Left kidney (tissue), 2 donors: ENCODE data around the gene GLP2R. TPM values are rescaled to one million over a fixed set of nuclear protein-coding genes. Genes with fewer than 3 reads are reported as not detected.

Experiments
- DNase-seq: peaks from one replicate; pipeline ENCODE4 v3.0.0-alpha.2; 2013
- polyA plus RNA-seq: library from polyadenylated mRNA; unstranded; fragments of 120-200 nt; gene quantifications from one replicate; pipeline ENCODE4 v1.2.1, GENCODE V29; 2013; ENCODE audit not compliant: insufficient read length

Gene GLP2R
- polyA plus RNA-seq, 1 donor, result not detected

DNA sequence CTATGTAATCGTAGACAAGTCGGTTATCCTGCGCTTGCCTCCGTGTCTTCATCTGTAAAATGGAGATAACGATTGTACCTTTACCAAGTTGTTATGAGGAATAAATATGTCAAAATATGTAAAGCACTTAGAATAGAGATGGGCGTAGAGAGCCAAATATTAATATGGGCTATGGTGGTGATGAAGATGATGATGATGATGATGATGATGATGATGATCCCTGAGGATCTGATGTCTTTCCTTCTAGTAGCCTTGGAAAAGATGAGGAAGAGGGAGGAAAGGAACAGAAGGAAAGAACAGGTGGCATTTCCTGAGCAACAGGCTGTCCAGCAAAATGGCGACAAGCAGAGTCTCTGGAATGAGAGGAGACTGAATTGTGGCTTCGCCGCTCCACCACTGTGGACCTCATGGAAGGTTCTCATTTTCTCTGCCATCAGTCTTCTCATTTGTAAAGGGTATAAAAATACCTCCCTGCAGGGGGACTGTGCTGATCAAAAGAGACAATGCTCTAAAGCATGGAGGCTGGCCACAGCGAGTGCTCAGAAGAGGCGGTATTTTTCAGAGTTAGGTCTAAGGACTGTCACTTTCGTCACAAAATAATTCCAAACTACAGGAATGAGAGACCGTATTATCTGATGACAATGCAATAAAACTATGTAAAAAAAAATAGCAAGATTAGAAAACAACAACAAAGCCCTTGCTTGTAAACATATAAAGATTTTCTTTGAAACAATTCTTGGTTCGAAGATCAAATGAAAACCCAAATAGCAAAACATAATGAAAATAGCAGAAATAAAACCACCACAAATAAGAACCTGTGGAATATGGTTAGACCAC lies 96.5 kb downstream of the GLP2R start:
- DNase-seq, result no peak

DNA sequence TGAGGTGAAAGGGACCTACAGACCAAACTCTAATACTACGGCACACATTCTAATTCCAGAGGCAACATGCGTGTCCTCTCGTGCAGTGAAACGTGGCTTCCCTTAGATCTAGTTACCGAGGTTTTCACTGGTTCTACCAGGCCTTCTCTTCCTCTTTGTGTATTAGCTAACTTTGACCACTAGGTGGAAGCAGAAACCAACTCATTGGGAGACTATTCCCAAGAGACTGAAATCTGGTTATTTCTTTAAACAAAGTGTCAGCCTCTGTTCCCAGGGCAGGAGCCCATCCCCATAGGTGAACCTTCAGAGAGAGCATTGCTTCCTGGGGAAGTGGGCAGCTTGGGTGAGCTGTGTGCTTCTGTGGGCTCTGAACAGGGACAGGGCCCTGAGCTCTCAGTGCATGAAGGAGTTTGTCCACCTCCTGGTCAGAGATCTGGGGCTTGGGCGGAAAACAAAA lies 99.0 kb downstream of the GLP2R start:
- peak; percentile 92 for DNase-seq

DNA sequence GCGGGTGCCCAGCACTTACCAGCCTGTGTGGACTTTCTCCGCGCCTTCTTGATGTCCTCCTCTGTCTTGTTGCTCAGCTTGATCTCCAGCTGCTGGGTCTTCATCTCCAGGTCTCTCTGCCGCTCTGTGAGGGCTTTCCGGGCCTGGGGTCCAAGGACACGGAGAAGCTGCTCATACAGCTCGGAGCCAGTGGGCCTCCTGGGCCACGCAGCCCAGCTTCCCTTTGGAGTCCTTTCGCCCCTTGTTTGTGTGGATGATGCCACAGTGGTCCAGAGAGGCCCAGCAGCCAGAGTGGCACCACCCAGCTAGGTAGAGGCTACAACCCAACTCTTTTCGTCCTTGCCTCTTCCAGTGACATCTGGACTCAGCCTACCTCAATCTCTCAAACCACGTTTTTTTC lies 99.7 kb downstream of the GLP2R start:
- no peak for DNase-seq

DNA sequence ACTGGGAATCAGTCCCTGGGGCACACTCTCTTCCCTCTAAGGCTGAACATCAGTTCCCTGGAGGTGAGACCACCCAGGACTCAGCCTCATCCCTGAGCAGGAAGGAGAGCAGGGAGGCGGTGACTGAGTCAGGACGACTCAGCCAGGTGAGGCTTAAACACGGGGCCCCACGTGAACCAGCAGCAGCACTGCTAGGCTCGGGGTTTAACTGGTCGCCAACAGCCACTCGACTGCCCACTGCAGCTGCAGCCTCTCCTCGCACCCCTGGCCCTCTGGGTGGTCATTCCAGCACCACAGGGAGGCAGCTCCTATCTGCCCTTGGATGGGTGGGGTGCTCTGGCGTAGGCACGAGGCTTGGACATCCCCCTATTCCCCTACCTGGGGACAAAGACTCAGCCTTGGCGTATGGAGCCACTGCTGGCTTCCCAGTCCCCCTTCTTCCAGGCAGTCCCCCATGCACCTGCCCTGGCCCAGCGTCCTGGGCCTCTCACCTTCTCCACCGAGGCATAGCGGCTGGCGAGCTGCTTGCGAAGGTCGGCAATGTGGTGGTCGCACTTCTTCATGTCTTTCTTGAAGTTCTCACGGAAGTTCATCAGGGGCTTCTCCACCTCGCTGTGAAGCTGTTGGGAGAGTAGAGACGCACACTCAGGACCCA lies 100.6 kb downstream of the GLP2R start:
- no peak for DNase-seq

DNA sequence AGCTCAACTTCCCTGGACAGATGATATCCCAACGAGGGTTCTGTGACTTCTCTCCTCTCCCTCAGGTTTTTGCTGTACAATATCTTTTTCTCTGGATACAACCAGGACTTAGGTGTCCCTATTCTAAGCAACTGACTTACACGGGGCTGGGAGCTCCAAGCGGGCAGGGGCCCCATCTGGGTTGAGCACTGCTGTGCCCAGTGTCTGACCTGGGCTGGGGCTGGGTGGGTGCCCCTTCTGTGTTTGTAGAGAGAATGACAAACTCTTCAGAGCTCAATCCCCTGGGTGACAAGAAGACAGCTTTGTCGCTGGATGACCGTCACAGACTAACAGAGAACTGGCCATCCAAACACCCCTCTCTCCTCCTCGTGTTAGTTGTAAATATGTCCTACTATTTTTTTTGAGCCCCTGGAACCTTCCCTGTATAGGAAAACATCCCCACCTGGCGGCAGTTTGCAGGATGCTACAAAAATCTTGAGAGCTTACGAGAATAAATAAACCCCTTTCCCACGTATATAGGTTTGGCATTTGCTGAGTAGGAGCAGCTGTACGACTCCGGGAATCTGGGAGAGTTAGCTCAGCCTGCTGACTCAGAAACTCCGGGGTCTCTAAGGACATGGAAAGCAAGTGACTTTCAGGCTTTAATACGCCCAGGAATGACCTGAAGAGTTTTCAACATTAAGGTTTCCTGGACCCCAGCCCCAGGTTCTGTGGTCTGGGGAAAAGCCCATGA lies 103.0 kb downstream of the GLP2R start:
- DNase-seq, result peak; percentile 82

DNA sequence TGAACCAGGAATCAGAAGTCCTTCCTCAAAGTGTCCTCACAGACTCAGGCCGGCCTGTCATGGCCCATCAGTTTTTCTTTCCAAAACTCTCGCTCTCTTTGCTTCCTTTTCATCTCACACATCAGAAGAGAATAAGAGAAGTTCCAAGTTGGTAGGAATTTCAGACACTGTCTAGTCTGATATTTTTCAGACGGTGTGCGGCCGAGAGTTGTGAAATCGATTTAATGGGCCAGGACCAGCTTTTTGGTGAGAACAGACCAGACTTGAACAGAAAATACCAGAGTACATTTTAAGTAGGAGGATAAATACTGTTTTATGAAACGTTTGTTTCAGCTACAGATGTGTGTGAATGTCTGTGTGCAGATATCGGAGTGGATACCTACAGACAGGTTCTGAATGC lies 104.1 kb downstream of the GLP2R start:
- no peak for DNase-seq

DNA sequence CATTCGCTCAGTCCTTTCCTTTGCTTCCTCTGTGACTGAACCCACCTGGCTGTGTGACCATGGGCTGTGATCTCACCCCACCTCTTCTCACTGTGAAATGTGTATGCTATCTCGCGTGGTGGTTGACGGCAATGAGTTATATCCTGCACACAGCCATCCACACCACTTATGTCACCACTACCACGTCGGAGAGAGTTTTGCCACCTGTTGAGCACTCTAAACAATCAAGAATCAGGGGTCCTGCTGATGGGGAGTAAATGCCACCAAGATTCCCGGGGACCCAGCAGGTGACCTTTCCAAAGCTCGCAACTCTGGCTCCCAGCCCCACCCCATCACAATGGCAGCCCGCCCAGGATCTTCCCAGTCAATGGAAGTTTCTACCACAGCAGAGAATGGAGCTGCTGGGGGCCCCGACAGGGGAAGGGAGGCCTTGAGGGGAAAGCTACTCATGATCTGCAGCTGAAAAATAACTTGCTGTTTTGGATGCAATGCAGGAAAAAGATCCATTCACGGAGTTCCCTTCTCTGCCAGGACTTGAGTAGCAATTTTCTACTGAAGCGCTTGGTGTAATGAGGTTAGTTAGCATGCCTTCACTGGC lies 105.5 kb downstream of the GLP2R start:
- no peak for DNase-seq

DNA sequence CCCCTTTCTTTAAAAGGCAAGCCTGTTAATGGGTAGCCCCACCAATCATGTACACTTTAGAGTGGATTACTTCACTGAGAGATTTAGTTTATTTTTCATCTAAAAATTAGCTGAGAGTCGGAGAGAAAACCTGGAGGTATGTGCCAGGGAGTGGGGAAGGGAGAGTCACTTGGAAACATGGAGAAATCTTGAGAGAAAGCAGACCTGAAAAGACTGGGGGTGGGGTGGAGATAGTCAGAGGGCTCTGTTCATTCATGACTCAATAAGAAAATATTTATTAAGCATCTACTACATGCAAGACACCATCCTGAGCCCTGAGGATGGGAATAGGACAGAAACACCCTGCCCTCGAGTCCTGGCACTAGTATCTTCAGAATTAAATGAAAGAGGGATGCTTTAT lies 106.8 kb downstream of the GLP2R start:
- no peak for DNase-seq

DNA sequence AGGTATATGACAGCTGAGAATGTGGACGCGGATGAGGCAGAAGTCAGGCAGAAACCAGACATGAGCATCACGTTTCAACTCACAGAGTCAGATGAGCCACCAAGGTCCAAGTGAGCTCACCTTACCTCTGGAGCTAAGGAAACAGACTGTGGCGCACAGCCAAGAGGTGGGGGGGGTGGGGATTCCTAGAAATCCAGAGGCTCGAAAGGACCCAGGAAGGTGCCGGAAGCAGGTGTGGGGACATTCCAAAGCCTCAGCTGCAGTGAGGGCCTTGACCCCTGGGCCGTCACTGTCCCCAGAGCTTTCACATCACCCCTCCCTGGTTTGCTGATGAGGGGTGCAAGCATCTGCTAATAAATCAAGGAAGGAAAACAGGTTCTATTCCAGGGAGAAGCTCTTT lies 108.6 kb downstream of the GLP2R start:
- no peak for DNase-seq

DNA sequence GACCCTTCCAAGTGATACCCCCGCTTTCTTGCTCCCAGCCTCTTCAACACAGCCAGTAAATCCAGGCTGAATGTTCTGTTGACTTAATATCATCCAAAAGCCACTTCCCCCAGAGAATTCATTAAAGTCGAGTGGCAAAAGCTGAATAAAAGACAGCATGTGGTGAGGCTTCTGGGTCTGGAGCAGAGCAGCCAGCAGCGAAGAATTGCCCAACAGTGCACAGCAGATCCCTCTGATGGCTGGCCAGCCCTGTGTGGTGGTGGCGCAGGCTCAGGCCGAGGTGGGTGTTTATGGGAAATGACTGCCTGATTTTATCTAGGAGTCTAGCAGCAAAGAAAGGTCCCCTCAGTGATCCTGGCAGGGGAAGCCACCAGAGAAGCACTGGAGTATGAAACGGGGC lies 109.7 kb downstream of the GLP2R start:
- DNase-seq, result no peak

DNA sequence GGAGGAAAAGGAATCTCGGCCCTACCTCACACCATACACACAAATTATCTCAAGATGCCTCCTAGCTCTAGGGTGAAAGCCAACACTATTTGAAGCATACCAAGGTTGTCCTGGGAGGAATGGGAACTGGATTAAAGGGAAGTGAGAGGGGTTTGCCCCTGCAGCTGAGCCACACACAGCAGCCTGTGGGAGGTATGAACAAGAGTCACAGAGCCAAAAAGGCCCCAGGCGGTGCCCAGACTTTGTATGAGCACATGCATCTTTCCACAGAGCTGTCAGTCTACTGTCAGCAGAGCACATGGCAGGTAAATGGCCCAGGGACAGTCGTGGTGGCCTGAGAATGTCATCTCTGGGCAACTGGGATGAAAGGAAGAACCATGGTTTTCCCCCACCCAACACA lies 110.4 kb downstream of the GLP2R start:
- DNase-seq, result no peak

DNA sequence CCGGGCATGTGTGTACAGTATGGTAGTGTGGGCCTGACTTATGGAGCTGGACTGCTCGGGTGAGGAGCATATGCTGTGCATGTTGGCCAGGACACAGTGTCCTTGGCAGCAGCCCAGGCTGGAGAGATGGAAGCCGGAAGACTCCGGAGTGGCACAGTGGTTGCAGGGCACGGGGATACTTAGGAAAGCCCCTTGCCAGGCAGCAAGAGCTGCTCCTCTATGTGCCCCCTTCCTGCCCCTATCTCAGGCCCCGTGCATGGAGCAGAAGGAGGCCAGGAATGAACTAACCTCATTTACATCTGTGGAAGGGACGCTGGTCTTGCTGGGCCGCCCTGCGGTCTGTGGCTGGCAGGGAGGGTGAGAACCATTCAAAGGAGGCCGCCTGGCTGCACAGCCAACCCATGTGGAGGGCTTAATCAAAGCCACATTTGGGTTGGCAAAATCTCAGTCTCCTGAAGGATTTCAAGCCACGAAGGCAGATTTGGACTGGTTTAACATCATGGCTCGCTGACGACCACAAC lies 111.6 kb downstream of the GLP2R start:
- DNase-seq, result no peak

DNA sequence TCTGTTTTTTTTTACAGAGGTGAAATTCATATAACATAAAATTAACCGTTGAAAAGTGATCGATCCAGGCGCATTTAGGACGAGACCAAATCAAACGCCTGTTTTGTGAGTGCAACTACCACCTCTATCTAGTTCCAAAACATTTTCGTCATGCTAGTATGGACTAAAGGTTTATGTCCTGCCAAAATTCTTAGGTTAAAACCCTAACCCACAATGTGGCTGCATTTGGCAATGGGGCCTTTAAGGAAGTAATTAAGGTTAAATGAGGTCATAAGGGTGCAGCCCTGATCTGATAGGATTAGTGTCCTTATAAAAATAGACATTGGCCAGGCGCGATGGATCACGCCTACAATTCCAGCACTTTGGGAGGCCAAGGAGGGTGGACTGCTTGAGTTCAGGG lies 112.2 kb downstream of the GLP2R start:
- no peak for DNase-seq

DNA sequence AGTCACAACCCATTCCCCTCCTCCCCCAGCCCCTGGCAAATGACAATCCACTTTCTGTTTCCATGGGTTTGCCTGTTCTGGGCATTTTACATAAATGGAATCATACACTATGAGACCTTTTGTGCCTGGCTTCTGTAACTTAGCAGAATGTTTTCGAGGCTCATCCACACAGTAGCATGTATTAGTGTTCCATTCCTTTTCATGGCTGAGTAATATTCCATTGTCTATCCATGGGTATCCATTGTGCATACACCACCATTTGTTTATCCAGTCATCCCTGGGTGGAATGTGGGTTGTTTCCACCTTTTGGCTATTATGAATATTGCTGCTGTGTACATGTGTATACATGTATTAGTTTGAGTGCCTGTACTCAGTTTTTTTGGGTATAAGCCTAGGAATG lies 113.0 kb downstream of the GLP2R start:
- DNase-seq, result no peak

DNA sequence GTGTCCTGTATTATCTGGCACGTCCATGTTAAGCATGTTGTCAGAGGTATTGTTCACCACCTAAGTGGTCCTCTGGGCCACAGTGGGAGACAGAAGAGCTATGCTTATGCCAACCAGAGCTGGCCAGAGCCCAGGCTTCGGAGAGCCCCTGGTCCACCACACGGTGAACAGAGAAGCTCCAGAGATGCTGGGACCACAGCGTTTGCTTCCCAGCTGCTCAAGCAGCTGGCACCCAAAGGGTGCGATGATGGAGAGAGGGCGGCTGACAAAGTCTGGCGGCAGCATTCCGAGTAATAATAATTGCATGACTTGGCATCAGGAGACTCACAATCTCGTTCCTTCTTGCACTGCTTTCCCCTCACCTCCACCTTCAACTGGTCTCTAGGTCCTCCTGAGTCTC lies 115.1 kb downstream of the GLP2R start:
- no peak for DNase-seq

DNA sequence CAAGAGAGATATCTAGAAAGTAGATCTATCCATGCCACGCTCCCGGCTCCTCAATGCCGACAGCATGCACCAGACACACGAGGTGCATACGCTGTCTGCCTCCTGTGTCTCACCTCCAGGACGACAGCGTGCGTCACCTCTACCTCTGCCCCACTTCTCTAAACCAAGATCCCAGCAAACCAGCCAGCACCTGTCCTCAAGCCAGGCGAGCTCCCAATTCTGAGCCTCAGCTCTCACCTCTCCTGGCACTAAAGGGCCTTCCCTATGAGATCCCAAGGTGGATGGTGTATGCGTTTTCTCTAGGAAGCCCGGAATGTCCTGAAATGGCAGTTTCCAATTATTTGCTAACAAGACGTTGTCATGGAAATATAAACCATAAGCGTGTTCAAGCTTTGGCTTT lies 115.6 kb downstream of the GLP2R start:
- DNase-seq, result no peak

Other genes with a start within 250 kb of the GLP2R start
- 5.1 TPM for gene CFAP52, start 249.3 kb upstream of the GLP2R start, polyA plus RNA-seq
- gene USP43, start 180.4 kb upstream of the GLP2R start, polyA plus RNA-seq, result 8.0 TPM
- gene DHRS7C, start 34.3 kb upstream of the GLP2R start, polyA plus RNA-seq, result not detected
- not detected for gene GSG1L2, start 3.8 kb upstream of the GLP2R start, polyA plus RNA-seq
- gene RCVRN, start 79.3 kb downstream of the GLP2R start, polyA plus RNA-seq, result not detected